HFFc6 (cell line): ENCODE results near the gene CST11. TPM values are rescaled to one million over a fixed set of nuclear protein-coding genes. Genes with fewer than 3 reads are reported as not detected.

ENCODE experiments used
- DNase-seq: peaks from one replicate; pipeline ENCODE4 v3.0.0-alpha.2; 2018
- H3K27ac Mint-ChIP-seq: 2 replicates; pipeline ENCODE4 v1.8.0; 2020; ENCODE audit warnings: mild to moderate bottlenecking, mixed read lengths
- H3K27me3 Mint-ChIP-seq: 2 replicates; pipeline ENCODE4 v1.8.0; 2021; ENCODE audit warnings: mild to moderate bottlenecking, moderate library complexity, mixed read lengths; ENCODE audit not compliant: insufficient read depth
- H3K36me3 Mint-ChIP-seq: 2 replicates; pipeline ENCODE4 v1.8.0; 2021; ENCODE audit warnings: low read depth, mixed read lengths
- H3K4me1 Mint-ChIP-seq: 2 replicates; pipeline ENCODE4 v1.8.0; 2020; ENCODE audit warnings: low read depth, mixed read lengths
- H3K4me3 Mint-ChIP-seq: 2 replicates; pipeline ENCODE4 v1.8.0; 2020; ENCODE audit warnings: mild to moderate bottlenecking, moderate library complexity, mixed read lengths
- H3K9me3 Mint-ChIP-seq: 2 replicates; pipeline ENCODE4 v1.8.0; 2020; ENCODE audit warnings: mild to moderate bottlenecking, mixed read lengths
- total RNA-seq, 6 experiments: library from RNA; stranded (reverse); fragmentation: NEBNext Ultra II Directional; extraction: Animal tissue kit (Norgen Biotek cat#: 25700); gene quantifications; 2 replicates in 1 of 6; 3 replicates in 5 of 6; pipeline ENCODE4 v1.2.3, GENCODE V29; 2021
- TF ChIP-seq, protein P1 (sequence below): fragments of 200-600 bp; sonication (generic); IDR thresholded peaks from 2 replicates; pipeline ENCODE4 v1.5.0; 2021; ENCODE audit warnings: antibody characterized with exemption, mild to moderate bottlenecking

The CST11 gene
- total RNA-seq, 6 experiments from 2014 or later: not detected

DNA sequence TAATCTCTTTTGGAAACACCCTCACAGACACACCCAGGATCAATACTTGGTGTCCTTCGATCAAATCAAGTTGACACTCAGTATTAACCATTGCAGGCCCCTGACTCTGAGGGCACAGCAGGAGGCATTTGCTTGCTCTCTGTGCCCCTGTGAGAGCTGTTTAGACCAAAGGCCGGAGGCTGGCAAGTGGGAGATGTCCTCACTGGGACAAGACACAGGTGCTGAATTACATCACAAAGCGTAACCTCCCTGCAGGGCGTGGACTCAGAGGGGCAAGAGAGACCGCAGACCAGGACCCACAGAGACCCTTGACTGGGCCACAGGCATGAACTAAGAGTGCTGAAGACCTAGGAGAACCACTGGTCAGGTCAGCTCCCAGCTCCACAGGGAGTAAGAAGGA is 38.1 kb upstream of the CST11 start, which contains the start of gene CST8:
Gene CST8 (plus strand): TSS at position 301 of the 400 bp plus-strand sequence. CDS start 551 bp downstream, outside the sequence.
- no peak for DNase-seq
- Mint-ChIP-seq H3K36me3 (no peaks in the 10 kb centered on the region), H3K4me1 (no peaks in the 10 kb centered on the region), H3K27me3 (peaks cover 1% of the 10 kb centered on the region; the same call in 1 of the 2 replicates), H3K9me3 (no peaks in the 10 kb centered on the region), H3K27ac (no peak within 1 kb of the TSS), H3K4me3 (no peak within 1 kb of the TSS)
- TF ChIP-seq, protein P1, sequence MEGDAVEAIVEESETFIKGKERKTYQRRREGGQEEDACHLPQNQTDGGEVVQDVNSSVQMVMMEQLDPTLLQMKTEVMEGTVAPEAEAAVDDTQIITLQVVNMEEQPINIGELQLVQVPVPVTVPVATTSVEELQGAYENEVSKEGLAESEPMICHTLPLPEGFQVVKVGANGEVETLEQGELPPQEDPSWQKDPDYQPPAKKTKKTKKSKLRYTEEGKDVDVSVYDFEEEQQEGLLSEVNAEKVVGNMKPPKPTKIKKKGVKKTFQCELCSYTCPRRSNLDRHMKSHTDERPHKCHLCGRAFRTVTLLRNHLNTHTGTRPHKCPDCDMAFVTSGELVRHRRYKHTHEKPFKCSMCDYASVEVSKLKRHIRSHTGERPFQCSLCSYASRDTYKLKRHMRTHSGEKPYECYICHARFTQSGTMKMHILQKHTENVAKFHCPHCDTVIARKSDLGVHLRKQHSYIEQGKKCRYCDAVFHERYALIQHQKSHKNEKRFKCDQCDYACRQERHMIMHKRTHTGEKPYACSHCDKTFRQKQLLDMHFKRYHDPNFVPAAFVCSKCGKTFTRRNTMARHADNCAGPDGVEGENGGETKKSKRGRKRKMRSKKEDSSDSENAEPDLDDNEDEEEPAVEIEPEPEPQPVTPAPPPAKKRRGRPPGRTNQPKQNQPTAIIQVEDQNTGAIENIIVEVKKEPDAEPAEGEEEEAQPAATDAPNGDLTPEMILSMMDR: no peak

DNA sequence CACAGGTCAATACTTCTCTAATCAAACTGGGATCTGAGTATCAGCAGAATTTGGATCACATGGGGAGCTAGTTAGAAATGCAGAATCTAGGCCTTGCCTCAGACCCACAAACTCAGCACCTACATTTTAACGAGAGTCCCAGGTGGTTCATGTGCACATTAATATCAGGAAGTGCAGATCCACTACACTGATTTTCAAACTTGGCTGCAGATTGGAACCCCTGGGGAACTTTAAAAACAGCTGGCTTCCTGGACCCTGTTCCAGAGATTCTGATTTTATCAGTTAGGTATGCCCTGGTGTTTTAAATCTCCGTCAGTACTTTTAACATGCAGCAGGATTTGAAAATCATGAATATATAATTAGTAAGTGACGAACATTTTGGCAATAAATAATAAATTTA is 36.3 kb upstream of the CST11 start:
- H3K9me3 Mint-ChIP-seq: no peaks in the 10 kb centered on the region
- no peak overlapping the region for H3K27ac Mint-ChIP-seq
- H3K4me1 Mint-ChIP-seq: no peaks in the 10 kb centered on the region

DNA sequence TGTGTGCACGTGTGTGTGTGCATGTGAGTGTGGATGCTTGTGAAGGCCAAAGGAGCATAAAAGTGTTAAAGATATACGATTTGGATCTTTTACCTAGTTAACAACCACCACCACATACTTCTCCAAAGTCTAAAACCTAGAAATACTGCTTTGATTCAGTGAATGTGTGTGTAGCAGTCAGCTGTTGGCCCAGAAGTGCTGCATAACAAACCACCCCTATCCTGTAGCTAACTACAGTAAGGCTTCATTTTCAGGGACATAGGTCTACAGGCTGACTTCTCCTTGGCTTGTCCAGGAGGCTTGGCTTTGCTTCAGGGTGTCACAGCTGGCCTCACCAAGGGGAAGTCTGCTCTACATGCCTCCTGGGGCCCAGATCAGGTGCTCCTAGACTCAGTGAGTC is 35.8 kb upstream of the CST11 start:
- TF ChIP-seq, protein P1: no peak
- peaks cover 1% of the 10 kb centered on the region; the same call in 1 of the 2 replicates for H3K27me3 Mint-ChIP-seq
- no peak for DNase-seq
- no peak overlapping the region for H3K4me3 Mint-ChIP-seq
- H3K4me1 Mint-ChIP-seq: no peaks in the 10 kb centered on the region
- no peak overlapping the region for H3K27ac Mint-ChIP-seq
- H3K36me3 Mint-ChIP-seq: no peaks in the 10 kb centered on the region
- H3K9me3 Mint-ChIP-seq: no peaks in the 10 kb centered on the region

More for the DNA sequence above, 36.3 kb upstream of the CST11 start:
- H3K27me3 Mint-ChIP-seq: peaks cover 1% of the 10 kb centered on the region; the same call in 1 of the 2 replicates
- no peaks in the 10 kb centered on the region for H3K36me3 Mint-ChIP-seq
- H3K4me3 Mint-ChIP-seq: no peak overlapping the region
- DNase-seq: no peak
- TF ChIP-seq, protein P1: no peak

DNA sequence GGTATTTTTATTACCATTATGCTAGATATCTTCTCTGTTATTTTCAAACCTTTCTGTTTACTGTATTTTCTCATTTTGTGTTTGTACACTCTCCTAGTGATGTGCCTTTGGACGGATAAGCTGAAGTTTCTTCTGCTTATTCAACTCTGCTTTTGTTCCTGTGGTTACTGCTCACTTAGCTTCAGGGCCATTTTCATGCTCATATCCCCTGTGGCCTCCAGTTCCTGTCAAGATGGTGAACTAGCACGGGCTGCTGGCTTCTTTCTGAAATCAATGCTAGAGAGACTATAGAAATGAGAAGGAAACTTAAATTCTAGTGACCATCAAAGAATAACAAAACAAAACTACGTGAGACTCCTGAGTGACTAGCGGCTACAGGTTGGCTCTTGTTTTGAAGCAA is 31.4 kb upstream of the CST11 start:
- H3K4me3 Mint-ChIP-seq: no peak overlapping the region

DNA sequence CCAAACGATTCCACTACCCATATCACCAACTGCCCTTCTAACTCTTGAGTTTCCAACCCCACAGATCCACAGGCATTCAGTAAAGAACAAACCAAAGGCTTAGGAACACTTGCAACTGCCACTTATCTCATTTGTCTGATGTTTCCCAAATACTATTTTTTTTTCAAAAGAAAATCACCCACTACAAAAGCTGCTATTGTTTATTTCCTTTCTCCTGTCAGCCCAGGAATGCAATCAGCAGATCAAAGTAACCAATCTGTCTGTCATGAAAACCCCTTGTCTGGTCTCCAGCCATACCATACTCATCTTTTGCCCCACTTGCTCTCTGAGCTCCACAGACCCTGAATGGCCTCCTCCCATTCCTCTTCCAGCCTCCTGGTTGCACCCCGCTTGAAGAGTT is 29.5 kb upstream of the CST11 start:
- Mint-ChIP-seq H3K27me3 (peaks cover 1% of the 10 kb centered on the region; the same call in 1 of the 2 replicates), H3K4me3 (no peak overlapping the region), H3K9me3 (no peaks in the 10 kb centered on the region), H3K27ac (no peak overlapping the region), H3K4me1 (no peaks in the 10 kb centered on the region), H3K36me3 (no peaks in the 10 kb centered on the region)
- TF ChIP-seq, protein P1: no peak
- no peak for DNase-seq

More for the DNA sequence above, 31.4 kb upstream of the CST11 start:
- Mint-ChIP-seq H3K9me3 (no peaks in the 10 kb centered on the region), H3K27me3 (peaks cover 1% of the 10 kb centered on the region; the same call in 1 of the 2 replicates), H3K4me1 (no peaks in the 10 kb centered on the region), H3K36me3 (no peaks in the 10 kb centered on the region), H3K27ac (no peak overlapping the region)
- no peak for DNase-seq
- TF ChIP-seq, protein P1: no peak
